CD4-positive, alpha-beta T cell (primary cell): Measurements from ENCODE around the gene AK5. TPM values are rescaled to one million over a fixed set of nuclear protein-coding genes. Genes with fewer than 3 reads are reported as not detected.

Experiments used
- ATAC-seq: fragments of 200-7000 bp; cut with Tn5 transposase; one replicate; pipeline ENCODE4 v1.10.0; 2022; ENCODE audit warnings: mild to moderate bottlenecking; ENCODE audit not compliant: poor library complexity
- CTCF ChIA-PET: fragments of 350-600 bp; sonication (Branson Sonifier 250); formaldehyde crosslinking; loops from one replicate; lab custom pipeline; 2021; ENCODE audit warnings: antibody characterized with exemption, inconsistent platforms; lab: Charles Lee
- POLR2A ChIA-PET: fragments of 350-600 bp; sonication (Branson Sonifier 250); formaldehyde crosslinking; loops from one replicate; lab custom pipeline; 2021; ENCODE audit warnings: antibody characterized with exemption, inconsistent platforms; lab: Charles Lee
- DNase-seq, 14 experiments: peaks; one replicate each; pipeline ENCODE4 v3.0.0-alpha.2; 2013 to 2020; ENCODE audit warnings: mixed read lengths in 2 of 14
- H3K27ac ChIP-seq, 2 donors: one replicate each; pipeline versions ENCODE4 v1.5.1 to v1.7.0; 2013; ENCODE audit warnings: low read length in 2 of 2, low read depth in 1 of 2, mild to moderate bottlenecking in 1 of 2
- H3K27me3 ChIP-seq, 2 experiments: 1 replicate in 1 of 2; 2 replicates in 1 of 2; pipeline versions ENCODE4 v1.6.1 to v1.7.0; 2013; ENCODE audit warnings: low read length in 2 of 2, control low read depth in 1 of 2, mild to moderate bottlenecking in 1 of 2, moderate library complexity in 1 of 2; ENCODE audit not compliant: insufficient read depth in 2 of 2, control insufficient read depth in 1 of 2
- H3K36me3 ChIP-seq: one replicate; pipeline ENCODE4 v1.6.1; 2013; ENCODE audit warnings: low read length, control low read depth; ENCODE audit not compliant: insufficient read depth
- H3K4me1 ChIP-seq: one replicate; pipeline ENCODE4 v1.6.1; 2013; ENCODE audit warnings: low read length, control low read depth; ENCODE audit not compliant: insufficient read depth
- H3K4me3 ChIP-seq: one replicate; pipeline ENCODE4 v1.5.1; 2013; ENCODE audit warnings: mild to moderate bottlenecking, low read length, moderate library complexity
- H3K9me3 ChIP-seq, 2 experiments: 1 replicate in 1 of 2; 2 replicates in 1 of 2; pipeline versions ENCODE4 v1.6.1 to v1.7.0; 2013; ENCODE audit warnings: low read length in 2 of 2, mild to moderate bottlenecking in 2 of 2, control low read depth in 1 of 2, moderate library complexity in 1 of 2; ENCODE audit not compliant: control insufficient read depth in 1 of 2, insufficient read depth in 1 of 2
- H3K27ac Mint-ChIP-seq: one replicate; pipeline ENCODE4 v1.8.0; 2020; ENCODE audit warnings: mixed read lengths
- H3K27me3 Mint-ChIP-seq: one replicate; pipeline ENCODE4 v1.8.0; 2021; ENCODE audit warnings: mixed read lengths
- H3K36me3 Mint-ChIP-seq: one replicate; pipeline ENCODE4 v1.8.0; 2021; ENCODE audit warnings: low read depth, mixed read lengths
- H3K4me1 Mint-ChIP-seq: one replicate; pipeline ENCODE4 v1.8.0; 2021; ENCODE audit warnings: low read depth, mixed read lengths
- H3K4me3 Mint-ChIP-seq: one replicate; pipeline ENCODE4 v1.8.0; 2020; ENCODE audit warnings: mild to moderate bottlenecking, mixed read lengths
- H3K9me3 Mint-ChIP-seq: one replicate; pipeline ENCODE4 v1.8.0; 2020; ENCODE audit warnings: mixed read lengths
- CTCF ChIP-seq: fragments of 200-600 bp; IDR thresholded peaks from one replicate; pipeline ENCODE4 v1.8.0; 2022; ENCODE audit warnings: antibody characterized with exemption, mild to moderate bottlenecking
- intact Hi-C, 2 experiments: fragments of 100-400 bp; cut with DNase I in 1 of 2; cut with micrococcal nuclease in 1 of 2; formaldehyde crosslinking; loops; one replicate each; pipeline versions ENCODE4 v1.15.1 to v1.9.0; 2023 to 2025; cut with DNase I, micrococcal nuclease
- total RNA-seq, 174 experiments: library from RNA in 2 of 174; stranded (reverse) in 2 of 174; gene quantifications; one replicate each; pipeline ENCODE4 v1.2.3 and lab custom pipeline; 2021 to 2026

Gene AK5
- total RNA-seq, 2 experiments from 2014 or later = 32.0 TPM

- H3K4me1 ChIP-seq = no peaks in the 10 kb centered on the region
- H3K4me3 ChIP-seq = no peak overlapping the region
- no peaks in the 10 kb centered on the region for H3K36me3 ChIP-seq
- Mint-ChIP-seq H3K36me3 (peaks cover 57% of the 10 kb centered on the region), H3K27me3 (no peaks in the 10 kb centered on the region), H3K4me3 (no peak overlapping the region), H3K9me3 (no peaks in the 10 kb centered on the region), H3K27ac (no peak overlapping the region), H3K4me1 (no peaks in the 10 kb centered on the region)
- ChIA-PET CTCF (no interaction called here), POLR2A (no interaction called here)
- DNase-seq (no peak), ATAC-seq (no peak)
- H3K9me3 ChIP-seq = no peaks in the 10 kb centered on the region
- no peak for TF ChIP-seq CTCF
- H3K27ac ChIP-seq = no peak overlapping the region
- no peaks in the 10 kb centered on the region for H3K27me3 ChIP-seq
- intact Hi-C loops = no loop called here
These were observed 261.1 kb downstream of the AK5 start for GRCh38 chr1:77542813-77543420.

- Mint-ChIP-seq H3K9me3 (no peaks in the 10 kb centered on the region), H3K27ac (no peak overlapping the region), H3K36me3 (peaks cover 59% of the 10 kb centered on the region), H3K27me3 (no peaks in the 10 kb centered on the region), H3K4me1 (no peaks in the 10 kb centered on the region), H3K4me3 (no peak overlapping the region)
- H3K27me3 ChIP-seq = no peaks in the 10 kb centered on the region
- no peaks in the 10 kb centered on the region for H3K9me3 ChIP-seq
- ATAC-seq (no peak), DNase-seq (no peak)
- H3K4me3 ChIP-seq = no peak overlapping the region
- no peak overlapping the region for H3K27ac ChIP-seq
- no peak for TF ChIP-seq CTCF
- ChIA-PET CTCF (no interaction called here), POLR2A (no interaction called here)
- H3K36me3 ChIP-seq = no peaks in the 10 kb centered on the region
- no peaks in the 10 kb centered on the region for H3K4me1 ChIP-seq
- intact Hi-C loops = no loop called here
These were observed 262.1 kb downstream of the AK5 start for GRCh38 chr1:77543822-77544448.

GRCh38 chr1:77544845-77545244 is 263.0 kb downstream of the AK5 start:
- H3K27me3 Mint-ChIP-seq = no peaks in the 10 kb centered on the region
- no peaks in the 10 kb centered on the region for H3K4me1 Mint-ChIP-seq
- peaks cover 57% of the 10 kb centered on the region for H3K36me3 Mint-ChIP-seq
- no peak overlapping the region for H3K4me3 ChIP-seq
- intact Hi-C loops = no loop called here
- H3K27ac Mint-ChIP-seq = no peak overlapping the region
- H3K36me3 ChIP-seq = no peaks in the 10 kb centered on the region
- H3K27me3 ChIP-seq = no peaks in the 10 kb centered on the region
- no peaks in the 10 kb centered on the region for H3K9me3 Mint-ChIP-seq
- no peak for ATAC-seq
- no peak overlapping the region for H3K27ac ChIP-seq
- CTCF ChIA-PET = interaction anchor here (1.6 kb wide), 1 partner anchor 11 kb away, joined by 4 read pairs; no protein-coding TSS in a partner anchor
- POLR2A ChIA-PET = no interaction called here
- DNase-seq = no peak
- H3K4me1 ChIP-seq = no peaks in the 10 kb centered on the region
- H3K4me3 Mint-ChIP-seq = no peak overlapping the region
- no peak for TF ChIP-seq CTCF
- no peaks in the 10 kb centered on the region for H3K9me3 ChIP-seq
